ENCODE measurements around the gene BCAR3.
"Not testable (repeated sequence)": the region's sequence is repeated elsewhere in the genome, so short reads cannot be mapped to it uniquely, and the experiment has no call there.

Gene BCAR3

DNA sequence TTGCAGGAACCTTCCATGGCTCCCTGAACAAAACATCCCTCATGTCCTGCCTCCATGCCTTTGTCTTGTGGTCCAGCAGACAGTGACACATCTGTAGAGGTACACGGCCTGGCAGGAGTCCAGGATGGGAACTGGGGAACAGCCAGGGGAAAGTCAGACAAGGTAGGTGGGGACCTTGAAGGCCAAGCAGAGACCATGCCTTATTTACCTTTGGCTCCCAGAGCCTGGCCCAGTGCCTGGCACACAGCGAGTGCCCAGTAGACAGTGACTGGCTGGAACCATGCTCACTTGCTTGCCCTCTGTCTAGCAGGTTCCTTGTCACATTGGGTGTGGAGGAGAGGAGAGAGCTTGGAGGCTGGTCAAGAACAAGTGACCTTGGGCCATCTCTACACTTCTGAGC is 81.0 kb downstream of the BCAR3 start:
- DNase-seq (ENCODE audit: low read depth in 2 of 3, low spot score in 2 of 3), result no peak

DNA sequence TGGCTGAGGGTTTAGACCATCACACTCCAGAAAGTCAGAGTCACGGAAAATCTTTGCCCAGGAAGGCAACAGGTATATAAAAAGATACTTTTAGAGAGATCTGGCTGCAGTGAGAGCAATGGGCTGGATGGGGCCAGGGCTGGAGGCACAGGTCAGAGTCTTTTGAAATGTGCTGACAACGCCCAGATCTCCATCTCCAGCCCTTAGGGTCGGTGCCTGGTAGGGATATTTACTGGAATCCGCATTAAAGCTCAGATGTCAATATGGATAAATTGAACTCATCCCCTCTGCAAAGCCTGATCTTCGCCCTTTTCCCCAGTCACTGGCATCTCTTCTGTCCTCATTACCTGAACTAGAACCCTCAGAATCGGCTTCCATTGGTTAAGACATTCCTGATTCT is 82.2 kb downstream of the BCAR3 start:
- DNase-seq (ENCODE audit: low read depth in 2 of 3, low spot score in 2 of 3), result no peak

DNA sequence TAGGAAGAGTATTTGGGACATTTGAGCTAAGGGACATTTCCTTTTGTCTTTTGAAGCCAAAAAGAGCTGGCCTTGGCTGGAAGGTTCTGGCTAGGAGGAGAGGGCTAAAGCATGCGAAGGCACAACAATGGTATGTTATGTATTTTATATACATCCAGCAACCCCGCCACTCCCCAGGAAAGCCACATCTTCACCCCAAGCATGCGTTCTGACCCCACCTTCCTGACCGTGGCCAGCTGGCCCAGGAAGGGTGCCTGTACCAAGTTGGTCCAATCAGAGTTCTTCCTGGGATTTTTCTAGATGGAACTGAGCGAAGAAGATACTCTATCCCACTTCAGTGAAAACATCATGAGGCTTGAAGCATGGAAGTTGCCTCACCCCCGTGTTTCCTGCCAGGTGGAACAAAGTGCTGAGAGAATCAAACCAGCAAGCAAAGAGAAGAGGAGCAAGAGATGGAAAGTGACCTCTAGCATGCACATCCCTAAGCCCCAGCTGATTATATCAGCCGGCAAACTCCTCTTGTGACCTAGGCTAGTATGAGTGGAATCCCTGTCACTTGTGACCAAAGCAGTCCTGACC is 82.7 kb downstream of the BCAR3 start:
- DNase-seq (ENCODE audit: low read depth in 2 of 3, low spot score in 2 of 3), result no peak

DNA sequence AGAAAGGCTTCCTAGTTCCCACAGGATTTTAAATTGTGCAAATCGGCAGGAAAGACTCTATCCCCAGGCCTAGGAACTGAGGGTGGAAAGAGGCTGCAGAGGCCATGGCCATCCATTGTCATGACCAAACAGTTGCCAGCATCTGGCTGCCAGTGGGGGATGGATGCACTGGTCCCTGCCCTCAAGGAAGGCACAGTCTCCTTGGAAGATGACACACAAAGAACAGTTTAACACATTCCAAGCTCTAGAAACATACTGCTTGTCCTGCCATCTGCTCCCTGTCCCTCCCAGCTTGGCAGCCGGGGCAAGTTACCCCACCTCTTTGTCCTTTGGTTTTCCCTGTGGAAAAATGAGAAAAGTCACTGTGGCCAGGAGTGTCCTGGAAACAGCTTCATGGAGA is 83.2 kb downstream of the BCAR3 start:
- no peak for DNase-seq (ENCODE audit: low read depth in 2 of 3, low spot score in 2 of 3)

DNA sequence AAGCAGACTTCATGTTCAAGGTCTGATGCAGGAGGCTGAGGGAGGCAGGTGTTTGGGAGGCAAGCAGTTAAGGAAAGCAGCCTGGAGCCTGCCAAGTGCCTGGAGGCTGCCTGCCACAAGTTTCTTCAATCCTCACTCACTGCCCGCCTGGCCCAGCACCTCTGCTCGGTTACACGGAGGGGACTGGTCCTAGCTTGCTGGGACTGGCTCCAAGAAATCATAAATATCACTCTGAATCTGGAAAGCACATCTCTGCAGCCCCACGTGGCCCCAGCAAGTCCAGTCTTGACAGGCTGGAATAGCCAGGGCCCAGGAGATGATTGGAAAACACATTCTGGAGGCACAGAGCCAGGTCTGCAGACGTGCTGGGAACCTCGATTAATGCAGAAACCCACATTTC is 83.9 kb downstream of the BCAR3 start:
- no peak for DNase-seq (ENCODE audit: low read depth in 2 of 3, low spot score in 2 of 3)

DNA sequence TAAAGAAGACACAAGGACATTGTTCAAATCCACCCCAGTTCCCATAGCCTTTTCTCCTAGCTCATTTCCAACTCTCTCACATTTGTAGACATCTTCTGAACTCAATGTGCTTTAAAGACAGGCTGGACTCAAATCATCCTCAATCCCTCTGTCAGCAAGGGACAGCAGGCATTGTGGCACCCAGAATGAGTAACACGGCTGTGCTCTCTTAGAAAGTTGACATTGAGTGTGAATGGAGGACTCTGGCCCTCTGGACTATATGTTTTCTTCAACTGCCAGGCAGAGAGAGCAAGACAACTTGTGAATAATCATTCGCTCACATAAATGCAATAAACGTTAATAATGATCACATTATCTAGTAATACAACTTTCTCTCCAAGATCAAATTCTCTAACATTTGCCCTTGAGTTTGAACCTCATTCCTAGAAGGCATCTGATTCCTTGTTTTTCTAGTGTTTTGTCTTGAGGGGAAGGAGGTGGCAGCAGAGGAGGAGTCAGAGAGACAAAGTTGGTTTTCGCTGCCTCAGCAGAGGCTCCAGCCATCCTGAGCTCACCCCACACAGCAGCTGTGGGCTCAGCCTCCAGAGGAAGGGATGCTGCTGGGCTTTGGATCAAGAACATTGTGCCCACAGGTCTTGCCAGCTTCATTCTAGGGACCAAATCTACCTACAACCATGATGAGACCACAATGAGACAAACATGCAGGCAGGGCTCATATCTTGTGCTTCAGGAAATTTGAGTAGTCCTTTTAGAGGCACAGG is 85.1 kb downstream of the BCAR3 start:
- DNase-seq (ENCODE audit: low read depth in 2 of 3, low spot score in 2 of 3), result no peak

DNA sequence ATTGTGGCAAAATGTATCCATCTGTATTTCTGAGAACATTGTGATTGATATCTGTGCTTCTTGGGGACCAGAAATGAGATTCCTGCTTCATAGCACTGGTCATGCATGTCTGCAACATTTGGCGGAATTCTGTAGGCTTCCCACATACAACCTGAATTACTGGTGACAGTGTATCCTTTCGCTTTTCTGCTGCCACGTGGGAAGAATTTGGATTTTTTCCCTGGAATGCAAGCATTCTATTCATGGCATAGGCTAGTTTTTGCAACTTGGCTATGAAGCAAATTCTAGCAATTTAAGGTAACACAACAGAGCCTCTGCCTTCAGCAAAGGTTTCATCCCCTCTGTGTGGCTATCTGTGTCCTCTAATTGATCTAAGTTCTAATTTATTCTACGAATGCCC is 85.9 kb downstream of the BCAR3 start:
- no peak for DNase-seq (ENCODE audit: low read depth in 2 of 3, low spot score in 2 of 3)

DNA sequence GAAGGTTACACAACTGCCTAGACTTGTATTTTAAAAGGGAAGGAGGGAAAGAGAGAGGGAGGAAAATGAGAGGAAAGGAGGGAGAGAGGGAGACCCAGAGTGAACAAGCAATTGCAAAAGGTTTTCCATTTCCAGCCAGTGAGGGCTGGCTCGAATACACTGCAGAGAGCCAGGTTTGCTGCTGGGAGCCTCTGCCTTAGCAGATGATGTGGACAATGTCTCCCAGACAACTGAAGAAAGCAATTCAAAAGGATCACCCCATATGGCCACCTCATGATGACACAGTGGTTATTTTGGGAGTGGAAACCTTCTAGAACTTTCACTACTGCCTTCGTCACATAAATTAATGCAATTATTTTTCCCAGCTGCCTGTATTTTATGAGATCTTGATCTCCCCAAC is 86.4 kb downstream of the BCAR3 start:
- no peak for DNase-seq (ENCODE audit: low read depth in 2 of 3, low spot score in 2 of 3)

DNA sequence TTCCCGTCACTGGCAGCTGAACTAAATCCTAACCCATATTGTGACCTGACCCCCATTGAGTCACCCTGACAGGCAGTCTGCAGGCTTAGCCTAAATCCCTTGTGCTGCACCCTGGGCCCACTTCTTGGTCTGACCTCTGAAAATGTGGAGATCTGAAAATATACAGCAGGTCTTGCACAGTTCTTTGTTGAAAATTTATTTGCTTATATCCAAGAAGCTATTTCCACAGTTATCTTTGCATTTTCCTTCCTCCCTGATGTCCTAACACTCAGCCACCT is 87.1 kb downstream of the BCAR3 start:
- no peak for DNase-seq (ENCODE audit: low read depth in 2 of 3, low spot score in 2 of 3)

DNA sequence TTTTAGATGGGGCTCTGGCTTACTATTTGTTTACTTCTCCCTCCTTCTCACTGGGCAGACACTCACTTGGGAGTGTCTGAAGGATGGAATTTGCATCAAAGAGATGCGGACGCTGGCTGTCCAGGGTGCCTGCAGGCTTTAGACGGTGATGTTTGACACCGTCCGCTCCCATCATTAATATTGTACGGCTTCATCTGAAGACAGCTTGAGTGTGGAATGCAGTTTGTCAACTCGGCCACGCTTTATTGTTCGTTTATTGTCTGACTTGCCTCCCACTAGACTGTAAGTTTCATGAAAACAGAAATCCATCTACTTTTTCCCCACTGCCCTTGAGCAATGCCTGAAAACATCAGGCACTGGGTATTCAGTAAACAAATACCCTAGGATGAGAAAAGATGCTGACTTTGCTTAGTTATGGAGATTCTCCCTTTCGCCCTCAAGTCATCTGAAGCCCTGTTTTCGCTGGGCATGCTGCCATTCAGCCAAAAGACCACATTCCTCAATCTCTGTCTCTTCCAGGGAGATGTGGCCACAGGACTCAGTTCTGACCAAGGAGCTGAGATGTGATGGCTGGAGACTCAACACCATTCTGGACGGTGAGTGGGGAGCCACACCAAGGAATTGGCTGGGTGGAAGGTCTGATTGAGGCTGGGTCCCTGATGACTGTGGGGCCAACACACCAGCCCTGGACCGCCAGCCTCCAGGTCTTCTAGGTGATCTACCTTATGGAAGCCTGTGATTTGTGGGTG is 87.6 kb downstream of the BCAR3 start:
- no peak for DNase-seq (ENCODE audit: low read depth in 2 of 3, low spot score in 2 of 3)

DNA sequence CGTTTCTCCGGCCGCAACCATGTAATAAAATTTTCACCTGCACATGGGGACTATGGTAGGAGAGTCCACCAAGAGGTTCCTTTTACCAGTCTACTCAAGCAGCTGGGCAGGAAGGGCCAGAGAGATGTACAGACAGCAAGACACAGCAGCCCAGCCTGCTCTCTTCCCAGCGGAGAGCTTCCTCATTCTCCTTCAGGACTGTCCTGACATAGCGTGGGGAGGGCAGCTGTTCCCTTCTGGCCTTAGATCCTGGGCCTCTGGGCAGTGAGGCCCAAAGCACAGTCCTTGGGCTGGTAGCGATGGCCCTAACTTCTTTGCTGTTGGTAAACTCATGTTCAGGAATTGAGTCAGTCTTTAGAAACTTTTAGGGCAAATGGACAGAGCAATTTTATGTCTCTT is 89.1 kb downstream of the BCAR3 start:
- no peak for DNase-seq (ENCODE audit: low read depth in 2 of 3, low spot score in 2 of 3)

DNA sequence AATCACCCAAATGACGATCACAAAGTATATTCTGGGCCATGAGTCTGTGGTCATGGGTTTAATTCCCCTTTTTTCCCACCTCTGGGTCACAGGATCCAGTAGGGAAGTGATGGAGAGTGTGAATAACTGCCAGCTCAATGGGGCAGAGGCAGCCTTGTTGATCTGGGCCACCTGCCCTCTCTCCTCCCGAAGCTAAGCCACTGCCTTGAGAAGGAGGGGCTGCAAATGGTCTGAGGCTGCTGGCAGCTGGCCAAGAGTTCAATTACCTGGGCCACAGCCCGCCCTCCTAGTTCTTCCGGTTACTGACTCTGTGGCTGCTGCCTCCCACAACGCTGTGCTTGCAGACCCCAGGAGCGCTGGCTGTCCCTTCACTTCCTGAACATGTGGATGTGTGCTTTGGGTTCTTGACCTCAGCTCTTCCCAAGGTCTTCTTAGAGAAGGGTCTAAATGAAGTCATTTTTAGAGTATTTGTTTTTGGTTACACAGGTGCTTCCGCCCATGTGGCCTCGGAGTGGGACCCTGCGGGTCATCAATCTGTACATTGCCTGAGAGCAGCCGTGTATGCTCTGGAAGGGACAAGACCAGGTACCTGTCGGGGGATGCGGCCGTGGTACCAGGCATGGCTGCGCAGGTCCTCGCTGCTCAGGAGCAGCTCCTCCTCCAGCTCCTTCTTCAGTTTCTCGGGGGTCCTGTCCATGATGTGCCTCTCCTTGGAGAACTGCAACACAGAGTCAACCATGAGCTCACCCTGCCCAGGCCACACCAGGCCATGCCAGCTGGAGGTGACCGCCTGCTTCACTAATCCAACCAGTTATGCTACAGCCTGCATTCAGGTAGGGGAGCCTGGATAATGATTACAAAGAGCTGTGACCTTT is 89.7 kb downstream of the BCAR3 start:
- DNase-seq (ENCODE audit: low read depth in 2 of 3, low spot score in 2 of 3), result no peak

DNA sequence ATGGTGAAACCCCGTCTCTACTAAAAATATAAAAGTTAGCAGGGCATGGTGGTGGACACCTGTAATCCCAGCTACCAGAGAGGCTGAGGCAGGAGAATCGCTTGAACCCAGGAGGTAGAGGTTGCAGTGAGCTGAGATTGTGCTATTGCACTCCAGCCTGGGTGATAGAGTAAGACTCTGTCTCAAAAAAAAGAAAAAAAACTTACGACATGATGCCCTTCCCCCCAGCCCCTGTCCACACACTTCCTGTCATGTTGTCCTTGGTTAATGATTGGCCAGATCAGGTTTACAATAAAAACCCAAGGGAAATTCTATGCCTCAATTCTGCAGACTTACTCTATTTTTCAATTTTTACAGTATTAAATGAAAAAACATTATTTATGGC is 90.4 kb downstream of the BCAR3 start:
- not testable (repeated sequence) for DNase-seq (ENCODE audit: low read depth in 2 of 3, low spot score in 2 of 3)

DNA sequence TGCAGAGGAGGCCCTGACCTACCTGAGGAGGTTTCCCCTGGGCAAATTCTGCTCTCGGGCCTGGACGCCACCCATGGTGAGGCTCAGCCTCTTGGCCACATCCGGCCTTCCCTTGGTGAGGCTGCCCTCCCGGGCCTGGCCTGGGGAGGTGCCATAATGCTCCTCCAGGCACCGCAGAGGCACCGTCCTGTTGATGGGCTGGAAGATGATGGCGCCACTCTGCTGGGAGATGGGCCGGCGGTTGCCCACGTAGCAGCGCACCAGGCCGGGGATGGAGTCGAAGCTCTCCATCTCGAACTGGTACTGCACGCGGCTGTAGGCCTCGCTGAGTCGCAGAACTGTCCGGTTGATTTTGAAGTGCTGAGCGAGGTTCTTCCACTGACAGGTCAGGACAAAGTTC is 92.7 kb downstream of the BCAR3 start:
- DNase-seq (ENCODE audit: low read depth in 2 of 3, low spot score in 2 of 3), result no peak

DNA sequence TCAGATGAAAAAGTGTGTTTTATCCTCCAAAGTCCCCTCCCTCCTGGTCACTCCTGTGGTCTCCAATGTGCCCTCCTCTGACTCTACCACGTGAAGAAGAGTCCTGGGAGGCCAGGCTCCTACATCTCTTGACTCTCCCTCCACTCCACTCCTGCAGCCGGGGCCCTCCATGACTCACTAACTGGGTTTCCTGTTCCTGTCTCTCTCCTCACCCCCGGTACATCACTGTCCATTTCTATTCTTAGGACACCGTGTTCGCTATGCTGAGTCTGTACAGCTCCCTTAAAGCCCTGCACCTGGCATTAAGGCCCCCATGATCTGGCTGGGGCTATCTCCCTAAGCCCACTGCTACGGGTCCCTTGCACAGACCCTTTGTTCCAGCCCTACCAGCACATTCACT is 93.4 kb downstream of the BCAR3 start:
- DNase-seq (ENCODE audit: low read depth in 2 of 3, low spot score in 2 of 3), result no peak

DNA sequence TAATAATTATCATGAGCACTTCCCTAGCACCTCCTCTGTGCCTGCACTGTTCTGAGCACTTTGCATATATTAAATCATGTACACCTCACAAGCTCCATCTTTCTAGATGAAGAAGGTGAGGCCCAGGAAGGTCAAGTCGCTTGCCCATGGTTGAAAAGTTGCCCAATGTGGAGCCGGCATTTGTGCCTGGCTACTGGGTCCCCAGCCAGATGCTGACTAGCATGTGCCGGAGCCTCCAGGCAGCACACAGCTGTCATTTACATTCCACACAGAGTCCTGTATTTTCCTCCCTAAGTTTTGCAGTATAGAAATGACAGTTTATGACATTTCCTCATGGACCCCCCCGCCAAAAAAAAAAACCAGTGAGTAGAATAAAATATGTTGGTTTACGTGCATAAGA is 94.3 kb downstream of the BCAR3 start:
- no peak for DNase-seq (ENCODE audit: low read depth in 2 of 3, low spot score in 2 of 3)

DNA sequence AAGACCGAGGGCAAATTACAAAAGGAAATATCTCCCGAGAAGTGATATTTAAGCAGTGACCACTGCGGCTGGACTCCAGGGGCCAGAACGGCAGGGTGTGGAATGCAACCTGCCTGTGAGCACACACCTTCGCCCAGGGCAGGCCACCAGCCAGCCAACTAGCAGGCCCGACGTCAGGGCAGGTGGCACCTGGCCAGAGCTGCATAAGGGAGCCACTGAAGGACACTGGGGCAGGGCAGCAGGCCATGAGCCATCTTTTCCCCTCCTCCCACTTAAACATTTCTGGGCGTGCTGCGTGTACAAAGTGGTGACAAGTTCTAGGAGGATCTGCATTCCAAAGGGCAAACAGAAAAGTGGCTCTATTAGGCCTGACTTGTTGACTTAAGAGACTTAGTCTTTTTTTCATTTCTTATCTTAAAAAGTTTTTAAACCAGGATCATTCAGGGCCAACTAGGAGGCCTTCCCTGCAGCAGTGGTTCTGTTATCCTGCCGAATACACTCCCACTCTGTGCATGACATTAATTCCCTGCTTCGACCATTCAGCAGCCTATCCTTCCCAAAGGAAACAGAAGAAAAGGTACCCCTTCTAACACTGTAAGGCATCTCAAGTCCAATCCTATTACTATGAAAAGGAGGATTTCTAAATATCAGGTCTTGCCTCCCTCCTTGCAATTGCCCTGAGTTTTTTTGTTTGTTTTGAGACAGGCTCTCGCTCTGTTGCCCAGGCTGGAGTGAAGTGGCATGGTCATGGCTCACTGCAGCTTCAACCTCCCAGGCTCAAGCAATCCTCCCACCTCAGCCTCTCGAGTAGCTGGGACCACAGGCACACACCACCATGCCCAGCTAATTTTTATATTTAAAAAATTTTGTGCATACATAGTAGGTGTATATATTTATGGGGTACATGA is 96.3 kb downstream of the BCAR3 start:
- no peak for DNase-seq (ENCODE audit: low read depth in 2 of 3, low spot score in 2 of 3)

DNA sequence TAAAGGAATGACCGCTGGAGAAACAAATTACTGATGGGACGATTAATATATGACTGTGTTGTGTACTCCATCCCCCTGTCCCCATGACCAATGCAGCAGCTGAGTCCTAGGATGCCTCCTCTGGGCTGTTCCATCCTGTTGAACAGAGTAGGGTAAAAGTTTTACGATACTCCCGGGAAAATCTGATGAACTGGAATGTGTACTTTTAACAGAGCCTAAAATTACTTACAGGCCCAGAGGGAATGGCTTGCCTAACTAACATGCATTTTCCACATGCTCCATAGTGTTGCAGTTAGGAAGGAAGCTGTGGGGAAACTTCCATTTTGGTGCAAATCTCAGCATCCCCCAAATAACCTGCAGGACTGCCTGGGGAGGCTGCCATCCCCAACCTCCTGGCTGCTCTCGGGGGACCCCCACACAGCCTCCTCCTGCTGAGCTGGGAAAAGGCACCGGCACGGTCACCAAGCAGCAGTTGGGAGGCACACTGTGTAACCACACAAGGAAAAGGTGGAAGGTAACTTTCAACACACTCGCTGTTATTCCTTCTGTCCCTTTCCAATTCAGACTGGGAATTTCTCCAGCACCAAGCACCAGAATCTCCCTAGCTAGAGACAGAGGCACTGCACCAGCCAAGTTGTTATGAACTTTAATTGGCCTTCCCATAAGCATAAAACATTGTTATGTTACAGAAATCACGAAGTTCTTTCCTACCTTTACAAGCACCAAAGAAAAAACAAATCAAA is 97.2 kb downstream of the BCAR3 start:
- DNase-seq (ENCODE audit: low read depth in 2 of 3, low spot score in 2 of 3), result no peak

DNA sequence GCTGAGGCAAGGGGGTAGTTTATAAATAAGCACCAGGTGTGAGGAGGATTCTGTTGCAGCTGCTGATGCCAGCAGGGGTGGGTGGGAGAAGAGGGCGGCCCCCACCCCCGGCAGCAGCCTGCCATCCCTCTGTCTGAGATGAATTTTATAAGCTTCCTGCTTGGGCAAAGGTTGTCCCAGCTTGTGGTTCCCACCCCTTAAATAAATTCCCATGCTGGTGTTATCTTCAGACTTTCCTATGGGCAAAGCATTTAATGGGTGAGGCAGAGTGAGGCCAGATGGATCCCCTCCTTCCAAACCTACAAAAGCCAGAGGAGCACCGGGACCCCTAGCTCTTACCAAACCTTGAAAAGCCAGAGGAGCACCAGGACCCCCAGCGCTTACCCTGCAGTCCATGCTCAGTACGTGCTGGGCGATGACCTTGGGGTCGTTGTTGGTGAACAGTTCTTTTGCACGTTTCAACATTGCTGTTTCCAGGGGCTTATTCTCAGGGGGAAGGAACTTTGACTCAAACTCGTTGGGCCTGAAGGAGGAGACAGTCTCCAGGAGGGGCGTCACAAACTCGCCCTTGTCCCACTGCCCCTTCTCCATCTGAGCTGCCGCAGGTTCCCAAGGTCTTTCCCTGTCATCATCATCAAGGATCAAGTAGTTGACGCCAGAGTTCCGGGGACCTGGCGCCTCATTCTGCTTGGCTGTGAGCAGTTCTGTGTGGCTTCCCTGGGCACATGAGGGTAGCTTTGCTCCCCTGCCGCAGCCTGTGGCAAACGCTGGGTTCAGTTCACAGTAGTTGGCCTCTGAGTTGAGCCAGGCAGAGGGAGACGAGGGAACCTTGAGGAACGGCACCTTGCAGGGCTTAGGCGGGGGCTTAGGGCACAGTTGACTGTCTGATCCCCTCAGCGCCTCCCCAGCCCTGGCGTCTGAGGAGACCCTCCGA is 99.5 kb downstream of the BCAR3 start:
- no peak for DNase-seq (ENCODE audit: low read depth in 2 of 3, low spot score in 2 of 3)

Measured in activated CD8-positive, alpha-beta memory T cell treated with anti-CD3 and anti-CD28 coated beads for 48 hours (primary cell).